NT2/D1 (cell line): Measurements from ENCODE around the gene ERBB4.

Experiments used
- DNase-seq: peaks from one replicate; pipeline ENCODE4 v3.0.0-alpha.2; 2011; ENCODE audit warnings: low read depth, low spot score
- H3K27me3 ChIP-seq: 2 replicates; pipeline ENCODE4 v1.6.0; 2011; ENCODE audit warnings: mild to moderate bottlenecking; ENCODE audit not compliant: insufficient read length, insufficient read depth
- H3K36me3 ChIP-seq: 2 replicates; pipeline ENCODE4 v1.6.1; 2011; ENCODE audit warnings: mild to moderate bottlenecking, low read length, mixed read lengths; ENCODE audit not compliant: insufficient read depth, insufficient read length
- H3K4me1 ChIP-seq: 2 replicates; pipeline ENCODE4 v1.5.1; 2011; ENCODE audit not compliant: insufficient read depth, insufficient read length
- H3K4me3 ChIP-seq: 2 replicates; pipeline ENCODE4 v1.5.1; 2011; ENCODE audit warnings: low read depth; ENCODE audit not compliant: insufficient read length
- H3K9ac ChIP-seq: 2 replicates; pipeline ENCODE4 v1.6.0; 2011; ENCODE audit warnings: low read depth; ENCODE audit not compliant: insufficient read length
- H3K9me3 ChIP-seq: 2 replicates; pipeline ENCODE4 v1.5.1; 2011; ENCODE audit warnings: mild to moderate bottlenecking, low read length; ENCODE audit not compliant: insufficient read depth
- SUZ12 ChIP-seq: IDR thresholded peaks from 2 replicates; pipeline ENCODE4 v1.6.1; 2011; ENCODE audit not compliant: insufficient read length, insufficient read depth; ENCODE audit errors: extremely low read depth
- YY1 ChIP-seq: IDR thresholded peaks from 2 replicates; pipeline ENCODE4 v1.6.1; 2011; ENCODE audit not compliant: insufficient read length, insufficient read depth
- ZNF274 ChIP-seq: IDR thresholded peaks from 2 replicates; pipeline ENCODE4 v1.6.1; 2011; ENCODE audit warnings: mild to moderate bottlenecking, low read depth, low read length

Gene ERBB4

GRCh38 chr2:211798868-211799267, 739.7 kb downstream of the ERBB4 start:
- H3K27me3 ChIP-seq, result no peaks in the 10 kb centered on the region
- H3K4me1 ChIP-seq, result no peaks in the 10 kb centered on the region
- TF ChIP-seq YY1 (no peak), SUZ12 (no peak), ZNF274 (no peak)
- H3K9me3 ChIP-seq, result no peaks in the 10 kb centered on the region
- no peak overlapping the region for H3K4me3 ChIP-seq
- H3K36me3 ChIP-seq, result no peaks in the 10 kb centered on the region
- DNase-seq, result no peak
- no peak overlapping the region for H3K9ac ChIP-seq

- H3K9me3 ChIP-seq, result no peaks in the 10 kb centered on the region
- H3K27me3 ChIP-seq, result no peaks in the 10 kb centered on the region
- H3K4me3 ChIP-seq, result no peak overlapping the region
- H3K36me3 ChIP-seq, result no peaks in the 10 kb centered on the region
- H3K9ac ChIP-seq, result no peak overlapping the region
- no peaks in the 10 kb centered on the region for H3K4me1 ChIP-seq
- no peak for TF ChIP-seq SUZ12
- TF ChIP-seq YY1, result no peak
- no peak for TF ChIP-seq ZNF274
- DNase-seq, result no peak
Observed at GRCh38 chr2:211793690-211794089, 744.9 kb downstream of the ERBB4 start.

- no peaks in the 10 kb centered on the region for H3K36me3 ChIP-seq
- no peak for TF ChIP-seq YY1
- no peak for TF ChIP-seq ZNF274
- TF ChIP-seq SUZ12, result no peak
- no peaks in the 10 kb centered on the region for H3K27me3 ChIP-seq
Observed at GRCh38 chr2:211789982-211790381, 748.6 kb downstream of the ERBB4 start.

GRCh38 chr2:211766689-211767088, 771.9 kb downstream of the ERBB4 start:
- TF ChIP-seq ZNF274, result no peak
- no peak for TF ChIP-seq YY1
- TF ChIP-seq SUZ12, result no peak
- no peak for DNase-seq
- Histone ChIP-seq H3K4me3 (no peak overlapping the region), H3K9me3 (peaks cover 7% of the 10 kb centered on the region; the same call in 1 of the 2 replicates), H3K9ac (no peak overlapping the region), H3K4me1 (no peaks in the 10 kb centered on the region), H3K36me3 (no peaks in the 10 kb centered on the region), H3K27me3 (no peaks in the 10 kb centered on the region)

More at GRCh38 chr2:211789982-211790381, 748.6 kb downstream of the ERBB4 start:
- Histone ChIP-seq H3K9me3 (no peaks in the 10 kb centered on the region), H3K4me1 (no peaks in the 10 kb centered on the region), H3K4me3 (no peak overlapping the region), H3K9ac (no peak overlapping the region)
- no peak for DNase-seq

GRCh38 chr2:211762479-211762878, 776.1 kb downstream of the ERBB4 start:
- DNase-seq, result no peak
- TF ChIP-seq SUZ12 (no peak), YY1 (no peak), ZNF274 (no peak)
- Histone ChIP-seq H3K4me1 (no peaks in the 10 kb centered on the region), H3K4me3 (no peak overlapping the region), H3K36me3 (no peaks in the 10 kb centered on the region), H3K9ac (no peak overlapping the region), H3K27me3 (no peaks in the 10 kb centered on the region), H3K9me3 (peaks cover 7% of the 10 kb centered on the region; the same call in 1 of the 2 replicates)

- no peaks in the 10 kb centered on the region for H3K9me3 ChIP-seq
- H3K4me3 ChIP-seq, result no peak overlapping the region
- no peak overlapping the region for H3K9ac ChIP-seq
- H3K4me1 ChIP-seq, result no peaks in the 10 kb centered on the region
- H3K27me3 ChIP-seq, result no peaks in the 10 kb centered on the region
- TF ChIP-seq YY1, result no peak
- TF ChIP-seq ZNF274, result no peak
- no peak for TF ChIP-seq SUZ12
- no peak for DNase-seq
- H3K36me3 ChIP-seq, result no peaks in the 10 kb centered on the region
Observed at GRCh38 chr2:211760103-211760502, 778.5 kb downstream of the ERBB4 start.

GRCh38 chr2:211756266-211756665, 782.3 kb downstream of the ERBB4 start:
- TF ChIP-seq SUZ12 (no peak), ZNF274 (no peak), YY1 (no peak)
- no peak overlapping the region for H3K4me3 ChIP-seq
- no peaks in the 10 kb centered on the region for H3K27me3 ChIP-seq
- no peak overlapping the region for H3K9ac ChIP-seq
- DNase-seq, result no peak
- H3K9me3 ChIP-seq, result no peaks in the 10 kb centered on the region
- H3K36me3 ChIP-seq, result no peaks in the 10 kb centered on the region
- H3K4me1 ChIP-seq, result no peaks in the 10 kb centered on the region
